Endothelial cell of umbilical vein (primary cell): ENCODE results near the gene ACOX1.

Experiments used
- JUN ChIP-seq: IDR thresholded peaks from 2 replicates; pipeline ENCODE4 v1.6.1; 2011; ENCODE audit warnings: borderline replicate concordance, low read depth; ENCODE audit not compliant: insufficient read length, insufficient read depth
- MYC ChIP-seq: IDR thresholded peaks from one replicate; pipeline ENCODE4 v1.6.1; 2011; ENCODE audit warnings: mild to moderate bottlenecking, low read depth, low read length
- POLR2A ChIP-seq: IDR thresholded peaks from 2 replicates; pipeline ENCODE4 v1.6.1; 2012; ENCODE audit warnings: low read depth, mild to moderate bottlenecking, control low read depth, low read length
- POLR2AphosphoS5 ChIP-seq: IDR thresholded peaks from 2 replicates; pipeline ENCODE4 v1.6.1; 2012; ENCODE audit warnings: low read depth, mild to moderate bottlenecking, control low read depth, low read length, moderate library complexity; ENCODE audit not compliant: insufficient read depth
- TF ChIP-seq, protein P1 (sequence below), 2 donors: IDR thresholded peaks; 1 replicate in 1 of 2; 2 replicates in 1 of 2; pipeline ENCODE4 v1.5.1; 2011; ENCODE audit warnings: low read length in 2 of 2, mild to moderate bottlenecking in 2 of 2, moderate library complexity in 2 of 2, control low read depth in 1 of 2, inconsistent platforms in 1 of 2, low read depth in 1 of 2; ENCODE audit not compliant: insufficient read depth in 1 of 2; ENCODE audit errors: extremely low read depth in 1 of 2
- TF ChIP-seq, protein P2 (sequence below): IDR thresholded peaks from 2 replicates; pipeline ENCODE4 v1.6.1; 2011; ENCODE audit not compliant: insufficient read depth, insufficient read length

DNA sequence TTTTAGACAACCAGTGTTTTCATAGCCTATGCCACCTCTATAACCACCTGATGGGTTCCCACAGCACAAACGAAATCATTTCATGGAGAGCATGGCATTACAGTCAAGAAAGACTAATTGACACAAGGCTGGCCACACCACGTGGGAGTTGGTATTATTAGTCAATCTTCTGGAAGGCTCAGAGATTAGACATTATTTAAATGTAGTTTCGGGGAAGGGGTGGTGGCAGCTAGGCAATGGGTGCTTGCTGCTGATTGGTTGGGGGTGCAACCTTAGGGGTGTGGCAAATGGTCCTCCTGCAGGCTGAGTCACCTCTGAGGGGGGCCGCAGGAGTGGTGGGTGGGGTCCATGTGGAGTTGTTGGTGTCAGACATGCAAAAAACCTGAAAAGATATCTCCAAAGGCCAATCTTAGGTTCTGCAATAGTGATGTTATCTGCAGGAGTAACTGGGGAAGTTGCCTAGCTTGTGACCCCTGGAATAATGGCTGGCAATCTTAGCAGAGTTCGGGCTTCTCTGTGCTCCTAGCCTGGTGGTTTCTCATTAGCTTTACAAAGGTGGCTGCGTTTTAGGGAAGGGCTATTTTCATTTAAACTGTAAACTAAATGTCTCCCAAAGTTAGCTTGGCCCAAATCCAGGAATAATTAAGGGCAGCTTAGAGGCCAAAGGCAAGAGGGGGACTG lies 4.7 kb upstream of the ACOX1 start:
- TF ChIP-seq POLR2A (no peak), POLR2AphosphoS5 (no peak), JUN (no peak), MYC (no peak)
- TF ChIP-seq, protein P1, sequence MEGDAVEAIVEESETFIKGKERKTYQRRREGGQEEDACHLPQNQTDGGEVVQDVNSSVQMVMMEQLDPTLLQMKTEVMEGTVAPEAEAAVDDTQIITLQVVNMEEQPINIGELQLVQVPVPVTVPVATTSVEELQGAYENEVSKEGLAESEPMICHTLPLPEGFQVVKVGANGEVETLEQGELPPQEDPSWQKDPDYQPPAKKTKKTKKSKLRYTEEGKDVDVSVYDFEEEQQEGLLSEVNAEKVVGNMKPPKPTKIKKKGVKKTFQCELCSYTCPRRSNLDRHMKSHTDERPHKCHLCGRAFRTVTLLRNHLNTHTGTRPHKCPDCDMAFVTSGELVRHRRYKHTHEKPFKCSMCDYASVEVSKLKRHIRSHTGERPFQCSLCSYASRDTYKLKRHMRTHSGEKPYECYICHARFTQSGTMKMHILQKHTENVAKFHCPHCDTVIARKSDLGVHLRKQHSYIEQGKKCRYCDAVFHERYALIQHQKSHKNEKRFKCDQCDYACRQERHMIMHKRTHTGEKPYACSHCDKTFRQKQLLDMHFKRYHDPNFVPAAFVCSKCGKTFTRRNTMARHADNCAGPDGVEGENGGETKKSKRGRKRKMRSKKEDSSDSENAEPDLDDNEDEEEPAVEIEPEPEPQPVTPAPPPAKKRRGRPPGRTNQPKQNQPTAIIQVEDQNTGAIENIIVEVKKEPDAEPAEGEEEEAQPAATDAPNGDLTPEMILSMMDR (IDR thresholded peaks at IDR 0.05; ENCODE audit: extremely low read depth in 1 of 2, insufficient read depth in 1 of 2, low read depth in 1 of 2, low read length in 2 of 2), result no peak
- TF ChIP-seq, protein P2, sequence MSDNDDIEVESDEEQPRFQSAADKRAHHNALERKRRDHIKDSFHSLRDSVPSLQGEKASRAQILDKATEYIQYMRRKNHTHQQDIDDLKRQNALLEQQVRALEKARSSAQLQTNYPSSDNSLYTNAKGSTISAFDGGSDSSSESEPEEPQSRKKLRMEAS, result no peak
